GM18499 (cell line): ENCODE data around the gene SLAMF9.
"Not testable (repeated sequence)": the region's sequence is repeated elsewhere in the genome, so short reads cannot be mapped to it uniquely, and the experiment has no call there.

Experiments
- ATAC-seq: cut with Tn5 transposase; IDR thresholded peaks from one replicate; pipeline ENCODE4 v1.9.1; 2021; ENCODE audit warnings: moderate number of reproducible peaks; ENCODE audit not compliant: insufficient read depth, unreplicated experiment

Gene SLAMF9

DNA sequence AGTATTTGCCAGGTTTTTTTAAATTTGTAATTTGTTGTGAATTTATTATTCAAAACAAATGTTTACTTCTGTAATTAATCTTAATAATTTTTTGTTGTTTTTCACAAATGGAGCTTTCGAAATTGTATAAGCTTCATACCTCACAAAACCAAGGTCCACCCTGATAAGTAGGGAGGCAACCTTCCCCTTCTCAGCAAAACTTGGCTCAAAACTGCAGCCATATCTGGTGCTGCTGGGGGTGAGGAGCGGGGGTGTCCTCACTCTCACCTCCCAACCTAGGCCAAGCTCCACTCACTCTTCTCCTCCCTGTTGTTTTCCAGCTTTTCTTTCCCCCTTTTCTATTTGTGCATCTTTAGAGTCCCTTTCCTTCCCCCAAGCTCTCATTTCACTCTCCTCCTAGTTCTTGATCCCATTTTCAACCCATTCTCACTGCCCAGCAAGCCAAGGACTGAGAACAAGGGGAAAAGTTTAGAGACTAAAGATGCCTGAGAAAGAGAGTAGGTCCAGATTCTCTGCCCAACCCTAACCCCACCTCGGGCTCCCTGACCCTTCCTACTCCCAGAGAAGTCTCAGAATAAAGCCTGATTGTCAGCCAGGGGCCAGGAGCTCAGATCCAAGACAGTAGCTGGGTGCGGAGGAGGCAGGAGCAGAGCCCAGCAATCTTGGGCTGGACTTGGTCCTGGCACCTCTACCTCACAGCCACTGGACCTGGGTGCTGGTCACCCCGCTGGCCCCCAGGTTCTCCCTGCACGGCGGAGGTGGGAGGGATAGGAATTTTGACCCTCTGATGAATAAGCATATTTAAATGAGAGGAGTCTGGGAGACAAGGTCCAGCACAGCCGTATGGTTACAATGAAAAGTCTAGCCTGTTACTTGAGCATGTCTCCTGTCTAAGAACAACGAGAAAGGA is 45.8 kb downstream of the SLAMF9 start:
- ATAC-seq: no peak

DNA sequence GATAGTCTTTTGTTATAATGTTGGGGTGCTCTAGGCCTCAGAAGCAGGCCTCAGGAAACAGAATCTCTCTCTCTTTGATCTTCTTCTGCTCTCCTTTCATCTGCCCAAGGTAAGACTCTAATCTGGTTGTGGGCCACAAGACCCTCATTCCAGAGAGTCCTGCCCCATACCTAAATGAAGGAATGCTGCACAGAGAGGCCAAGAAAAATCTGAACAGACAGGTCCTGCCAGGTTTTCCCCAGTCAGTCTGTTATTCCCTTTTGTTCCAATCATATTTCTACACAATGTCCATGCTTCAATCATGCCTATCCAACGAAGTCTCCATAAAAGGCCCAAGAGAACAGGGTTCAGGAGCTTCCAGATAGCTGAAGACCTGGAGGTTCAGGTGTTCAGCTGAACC is 47.1 kb downstream of the SLAMF9 start:
- no peak for ATAC-seq

DNA sequence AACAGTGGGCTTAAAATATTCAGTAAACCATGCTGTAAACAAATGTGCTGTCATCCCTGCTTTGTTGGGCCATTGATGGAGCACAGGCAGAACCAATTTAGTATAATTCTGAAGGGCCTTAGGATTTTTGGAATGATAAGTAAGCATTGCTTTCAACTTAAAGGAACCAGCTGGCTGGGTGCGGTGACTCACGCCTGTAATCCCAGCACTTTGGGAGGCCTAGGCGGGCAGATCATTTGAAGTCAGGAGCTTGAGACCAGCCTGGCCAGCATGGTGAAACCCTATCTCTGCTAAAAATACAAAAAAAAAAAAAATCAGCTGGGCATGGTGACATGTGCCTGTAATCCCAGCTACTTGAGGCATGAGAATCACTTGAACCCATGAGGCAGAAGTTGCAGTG is 50.0 kb downstream of the SLAMF9 start:
- not testable (repeated sequence) for ATAC-seq

DNA sequence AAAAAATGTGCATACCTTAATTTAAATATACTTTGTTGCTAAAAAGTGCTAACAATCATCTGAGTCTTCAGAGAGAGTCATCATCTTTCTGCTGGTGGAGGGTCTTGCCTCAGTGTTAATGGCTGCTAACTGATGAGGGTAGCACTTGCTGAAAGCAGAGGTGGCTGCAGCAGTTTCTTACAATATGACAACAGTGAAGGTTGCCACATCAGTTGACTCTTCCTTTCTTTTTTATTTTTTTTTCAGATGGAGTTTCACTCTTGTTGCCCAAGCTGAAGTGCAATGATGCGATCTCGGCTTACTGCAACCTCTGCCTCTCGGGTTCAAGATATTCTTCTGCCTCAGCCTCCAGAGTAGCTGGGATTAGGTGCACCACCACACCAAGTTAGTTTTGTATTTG is 51.5 kb downstream of the SLAMF9 start:
- ATAC-seq: no peak
